ENCODE results near the gene WFIKKN1.

WFIKKN1 gene

DNA sequence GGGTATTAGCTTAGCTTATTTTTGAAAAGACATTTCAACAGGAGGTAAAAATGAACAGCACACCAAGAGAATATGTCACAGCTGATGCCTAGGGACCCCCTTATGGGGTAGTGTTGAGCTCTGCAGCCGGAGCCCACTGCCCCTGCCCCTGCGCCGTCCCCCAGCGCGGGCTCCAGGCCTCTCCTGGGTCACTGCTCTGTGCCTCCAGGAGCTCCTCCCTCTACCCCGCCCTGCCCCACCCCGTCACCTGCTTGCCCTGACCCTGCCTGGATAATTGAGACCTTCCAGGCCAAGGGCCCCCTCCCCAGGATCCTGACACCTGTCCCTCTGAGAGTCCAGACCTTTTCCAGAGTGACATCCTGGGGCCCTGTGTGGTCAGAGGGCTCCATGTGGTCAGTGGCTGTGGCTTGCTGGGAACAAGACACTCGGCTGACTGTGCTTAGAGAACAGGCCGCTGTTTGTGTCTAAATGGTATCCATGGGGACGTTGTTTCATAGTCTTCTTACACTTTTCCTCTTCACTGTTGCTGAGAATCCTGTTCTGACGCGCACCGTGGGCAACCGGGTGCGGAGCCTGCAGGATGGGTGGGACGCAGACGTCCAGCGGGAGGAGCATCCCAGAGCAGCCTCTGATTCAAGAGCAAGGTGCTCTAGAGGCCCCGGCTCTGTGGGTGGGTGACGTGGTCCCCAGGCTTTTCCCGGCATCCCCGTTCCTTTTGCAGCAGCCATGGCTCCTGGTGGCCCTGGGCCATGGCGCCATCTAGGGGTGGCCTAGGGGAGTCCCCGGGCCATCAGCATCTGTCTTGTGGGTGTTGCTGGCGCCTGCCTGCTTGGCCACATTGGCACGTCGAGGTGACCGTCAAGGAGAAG lies 20.0 kb upstream of the WFIKKN1 start:
- TF ChIP-seq, protein P1, sequence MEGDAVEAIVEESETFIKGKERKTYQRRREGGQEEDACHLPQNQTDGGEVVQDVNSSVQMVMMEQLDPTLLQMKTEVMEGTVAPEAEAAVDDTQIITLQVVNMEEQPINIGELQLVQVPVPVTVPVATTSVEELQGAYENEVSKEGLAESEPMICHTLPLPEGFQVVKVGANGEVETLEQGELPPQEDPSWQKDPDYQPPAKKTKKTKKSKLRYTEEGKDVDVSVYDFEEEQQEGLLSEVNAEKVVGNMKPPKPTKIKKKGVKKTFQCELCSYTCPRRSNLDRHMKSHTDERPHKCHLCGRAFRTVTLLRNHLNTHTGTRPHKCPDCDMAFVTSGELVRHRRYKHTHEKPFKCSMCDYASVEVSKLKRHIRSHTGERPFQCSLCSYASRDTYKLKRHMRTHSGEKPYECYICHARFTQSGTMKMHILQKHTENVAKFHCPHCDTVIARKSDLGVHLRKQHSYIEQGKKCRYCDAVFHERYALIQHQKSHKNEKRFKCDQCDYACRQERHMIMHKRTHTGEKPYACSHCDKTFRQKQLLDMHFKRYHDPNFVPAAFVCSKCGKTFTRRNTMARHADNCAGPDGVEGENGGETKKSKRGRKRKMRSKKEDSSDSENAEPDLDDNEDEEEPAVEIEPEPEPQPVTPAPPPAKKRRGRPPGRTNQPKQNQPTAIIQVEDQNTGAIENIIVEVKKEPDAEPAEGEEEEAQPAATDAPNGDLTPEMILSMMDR (IDR thresholded peaks at IDR 0.05; ENCODE audit: control extremely low read depth, extremely low read depth, low read depth, missing control alignments) = peak; percentile 30
- ChIA-PET POLR2A (no interaction called here), CTCF (interaction anchor here (0.7 to 1.5 kb wide), 3 partner anchors 10 to 12 kb away, joined by 4 to 6 read pairs (median 6); no protein-coding TSS in a partner anchor)
- no peak for DNase-seq (ENCODE audit: extremely low spot score)

DNA sequence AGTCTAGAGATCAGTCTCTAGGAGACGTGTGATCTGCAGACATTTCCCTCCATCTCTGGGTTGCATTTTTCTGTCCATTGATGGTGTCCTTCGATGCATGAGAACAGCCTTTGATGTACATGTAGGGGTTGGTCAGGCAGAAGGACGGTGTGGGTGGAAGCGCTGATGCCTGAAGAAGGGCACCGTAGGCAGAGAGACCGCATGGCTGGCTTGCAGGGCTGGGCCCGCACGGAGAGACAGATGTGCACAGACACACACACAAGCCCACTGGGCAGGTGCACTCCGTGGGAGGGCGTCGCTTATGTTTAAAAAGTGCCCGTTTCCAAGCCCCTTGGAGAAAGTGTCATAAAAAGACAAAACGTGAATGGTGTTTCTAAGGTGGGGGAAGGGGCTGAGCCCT lies 15.7 kb upstream of the WFIKKN1 start:
- ChIA-PET POLR2A (no interaction called here), CTCF (no interaction called here)
- no peak for DNase-seq (ENCODE audit: extremely low spot score)

DNA sequence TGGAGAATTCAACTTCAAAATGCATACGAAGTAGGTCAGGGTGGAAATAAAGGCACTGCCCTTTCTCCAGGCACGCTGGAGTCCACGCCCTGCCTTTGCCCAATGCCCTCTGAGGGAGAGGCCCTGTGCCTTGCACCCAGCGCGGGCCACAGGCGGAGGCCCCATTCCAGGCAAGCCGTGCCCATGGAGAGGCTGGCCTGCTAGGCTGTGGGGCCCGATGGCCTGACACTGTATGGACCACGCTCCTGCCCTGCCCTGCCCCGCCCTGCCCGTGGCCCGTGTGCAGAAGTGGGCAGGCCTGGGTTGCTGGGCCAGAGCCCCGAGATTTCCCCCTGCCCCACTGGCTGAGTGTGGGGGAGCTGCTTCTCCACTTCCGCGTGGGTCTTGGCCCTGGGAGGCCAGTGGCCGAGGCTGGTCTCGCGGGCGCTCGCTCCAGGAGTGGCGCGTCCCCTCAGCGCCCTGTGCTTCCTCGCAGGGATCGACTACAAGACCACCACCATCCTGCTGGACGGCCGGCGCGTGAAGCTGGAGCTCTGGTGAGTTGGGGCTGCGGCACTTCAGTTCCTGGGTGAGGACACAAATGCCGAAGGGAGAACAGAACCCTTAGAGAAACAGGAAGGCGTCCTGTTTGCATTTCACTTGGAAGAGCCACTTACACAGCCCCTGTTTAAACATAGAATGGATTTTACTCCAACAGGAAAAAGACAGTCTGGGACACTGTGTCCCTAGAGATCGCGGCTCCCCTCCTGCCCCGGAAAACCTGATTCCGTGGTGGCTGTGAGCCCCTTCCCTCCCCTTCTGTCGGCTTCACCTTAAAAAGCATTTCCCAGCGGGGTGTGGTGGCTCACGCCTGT lies 13.8 kb upstream of the WFIKKN1 start:
- ChIA-PET POLR2A (no interaction called here), CTCF (no interaction called here)
- TF ChIP-seq, protein P1 (IDR thresholded peaks at IDR 0.05; ENCODE audit: control extremely low read depth, extremely low read depth, low read depth, missing control alignments) = no peak
- no peak for DNase-seq (ENCODE audit: extremely low spot score)

More for the DNA sequence above, 15.7 kb upstream of the WFIKKN1 start:
- TF ChIP-seq, protein P1 (IDR thresholded peaks at IDR 0.05; ENCODE audit: control extremely low read depth, extremely low read depth, low read depth, missing control alignments) = no peak

DNA sequence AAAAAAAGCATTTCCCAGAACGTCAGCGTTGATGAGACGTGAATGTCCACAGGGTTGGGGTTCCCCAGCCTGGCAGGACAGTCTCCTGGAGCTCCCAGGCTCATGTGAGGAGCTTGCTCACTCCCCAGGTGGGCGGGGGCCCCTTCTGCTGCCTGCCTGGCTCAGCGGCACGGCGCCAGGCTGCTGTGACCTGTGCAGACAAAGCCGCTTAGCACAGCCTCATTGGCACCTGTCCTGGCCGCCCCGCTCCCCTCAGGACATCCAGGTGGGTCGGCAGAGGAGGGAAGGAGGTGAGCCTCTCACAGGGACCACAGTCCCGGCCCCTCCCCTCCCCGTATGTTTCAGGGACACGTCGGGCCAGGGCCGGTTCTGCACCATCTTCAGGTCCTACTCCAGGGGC lies 12.9 kb upstream of the WFIKKN1 start:
- CTCF ChIA-PET = no interaction called here
- POLR2A ChIA-PET = no interaction called here
- TF ChIP-seq, protein P1 (IDR thresholded peaks at IDR 0.05; ENCODE audit: control extremely low read depth, extremely low read depth, low read depth, missing control alignments) = no peak
- no peak for DNase-seq (ENCODE audit: extremely low spot score)

DNA sequence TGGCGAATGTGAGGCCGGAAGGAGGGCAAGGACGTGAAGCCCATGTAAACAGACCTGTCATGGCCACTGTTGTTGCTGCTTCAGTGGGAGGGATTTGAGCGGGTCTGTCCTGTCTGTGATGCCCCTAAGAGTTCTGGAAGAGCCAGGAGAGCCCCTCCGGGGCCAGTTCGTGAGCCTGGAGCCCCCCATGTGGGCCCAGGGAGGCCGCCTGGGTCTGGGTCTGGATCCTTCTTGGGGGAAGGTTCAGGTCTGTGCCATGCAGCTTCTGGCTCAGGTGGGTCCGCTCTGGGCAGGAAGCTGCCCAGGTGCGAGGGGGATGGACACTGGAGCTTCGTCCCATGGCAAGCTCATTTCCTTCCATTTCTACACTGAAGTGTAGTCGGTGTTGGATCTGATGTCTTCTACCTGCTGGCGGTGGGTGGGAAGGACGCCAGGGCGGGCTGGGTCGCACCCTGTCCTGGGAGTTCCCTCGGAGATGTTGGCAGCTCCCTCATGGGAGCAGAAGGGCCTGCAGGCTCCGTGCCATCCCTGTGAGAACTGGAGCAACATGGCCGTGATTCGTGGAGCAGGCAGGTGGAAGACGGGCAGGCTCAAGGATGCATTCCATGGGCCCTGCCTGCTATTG lies 11.2 kb upstream of the WFIKKN1 start:
- DNase-seq (ENCODE audit: extremely low spot score) = no peak
- CTCF ChIA-PET = no interaction called here
- POLR2A ChIA-PET = no interaction called here
- TF ChIP-seq, protein P1 (IDR thresholded peaks at IDR 0.05; ENCODE audit: control extremely low read depth, extremely low read depth, low read depth, missing control alignments) = no peak
